Measurements from ENCODE around the gene TSEN54.

GRCh38 chr17:75487351-75488070, 28.8 kb upstream of the TSEN54 start:
- no peak for TF ChIP-seq TAF1 (IDR thresholded peaks at IDR 0.05; ENCODE audit: borderline replicate concordance, insufficient read depth, low read length)
- TF ChIP-seq SIN3A (IDR thresholded peaks at IDR 0.05; ENCODE audit: borderline replicate concordance, insufficient read depth, low read length): no peak

Measured in PFSK-1 (cell line).